A549 (cell line): ENCODE results near the gene SRRM2. TPM values are rescaled to one million over a fixed set of nuclear protein-coding genes. Genes with fewer than 3 reads are reported as not detected.

Experiments
- ATAC-seq, 2 experiments: fragments of 200-7000 bp in 1 of 2; fragments of >200 bp in 1 of 2; cut with Nextera tagmentation in 1 of 2; cut with Tn5 transposase in 1 of 2; 3 replicates each; pipeline versions ENCODE4 v1.8.0 to v1.9.1; 2018 to 2020; ENCODE audit warnings: mild to moderate bottlenecking in 1 of 2, moderate library complexity in 1 of 2
- CTCF ChIA-PET: fragments of 300-600 bp; sonication (Branson Sonifier 250); formaldehyde crosslinking; extraction: SDS; loops from one replicate; lab custom pipeline; 2021; ENCODE audit warnings: antibody characterized with exemption, inconsistent platforms; lab: Yijun Ruan, JAX
- POLR2A ChIA-PET: fragments of 350-600 bp; formaldehyde crosslinking; extraction: SDS; loops from one replicate; lab custom pipeline; 2021; ENCODE audit warnings: antibody characterized with exemption, inconsistent platforms; lab: Yijun Ruan, JAX
- DNase-seq, 2 experiments: peaks; one replicate each; pipeline versions ENCODE4 v3.0.0 to v3.0.0-alpha.2; 2011 to 2016; ENCODE audit warnings: low read depth in 1 of 2, low spot score in 1 of 2
- FAIRE-seq: peaks from 2 replicates; lab custom pipeline; 2011; peaks lifted over from hg19 to GRCh38; lab: Jason Lieb, UNC
- H3K27ac ChIP-seq, 2 experiments: fragments of >200 bp; sonication (Bioruptor Twin); formaldehyde crosslinking; 3 replicates each; pipeline ENCODE4 v1.5.1; 2016 to 2017
- H3K4me1 ChIP-seq: fragments of >200 bp; sonication (Bioruptor Twin); formaldehyde crosslinking; 3 replicates; pipeline ENCODE4 v1.6.1; 2016
- H3K4me2 ChIP-seq: fragments of >200 bp; sonication (Bioruptor Twin); formaldehyde crosslinking; 3 replicates; pipeline ENCODE4 v1.6.1; 2016
- H3K4me3 ChIP-seq: fragments of >200 bp; sonication (Bioruptor Twin); formaldehyde crosslinking; 3 replicates; pipeline ENCODE4 v1.5.1; 2016
- H3K9me3 ChIP-seq: fragments of >200 bp; sonication (Bioruptor Twin); formaldehyde crosslinking; 3 replicates; pipeline ENCODE4 v1.6.1; 2016
- ATOH8 ChIP-seq: fragments of 250-450 bp; sonication (Bioruptor Pico); IDR thresholded peaks from 2 replicates; pipeline ENCODE4 v1.5.0; 2020; ENCODE audit warnings: low read depth, mild to moderate bottlenecking, moderate library complexity
- BCL3 ChIP-seq: fragments of >200 bp; sonication (Bioruptor Twin); formaldehyde crosslinking; IDR thresholded peaks from 3 replicates; pipeline ENCODE4 v1.6.1; 2016
- BHLHE40 ChIP-seq: IDR thresholded peaks from 2 replicates; pipeline ENCODE4 v1.6.1; 2012; ENCODE audit warnings: low read depth, low read length, inconsistent platforms
- E2F6 ChIP-seq: IDR thresholded peaks from 2 replicates; pipeline ENCODE4 v1.6.1; 2012; ENCODE audit warnings: low read depth, borderline replicate concordance
- EHF ChIP-seq: fragments of 250-450 bp; sonication (Bioruptor Pico); IDR thresholded peaks from 2 replicates; pipeline ENCODE4 v1.5.0; 2020; ENCODE audit warnings: mild to moderate bottlenecking
- FOSB ChIP-seq: fragments of 250-450 bp; sonication (Bioruptor Pico); IDR thresholded peaks from 2 replicates; pipeline ENCODE4 v1.5.0; 2020; ENCODE audit warnings: mild to moderate bottlenecking, moderate library complexity
- FOSL2 ChIP-seq, 2 experiments: fragments of 450-650 bp in 1 of 2; fragments of >200 bp in 1 of 2; sonication (Bioruptor Twin) in 1 of 2; formaldehyde crosslinking; IDR thresholded peaks; 2 replicates each; pipeline versions ENCODE4 v1.5.0 to v1.6.1; 2016 to 2020; ENCODE audit warnings: mild to moderate bottlenecking in 1 of 2, moderate library complexity in 1 of 2
- HDAC2 ChIP-seq: fragments of 200-600 bp; sonication (generic); IDR thresholded peaks from 2 replicates; pipeline ENCODE4 v1.6.1; 2016
- HEYL ChIP-seq: fragments of 250-450 bp; sonication (Bioruptor Pico); IDR thresholded peaks from 2 replicates; pipeline ENCODE4 v1.8.0; 2021; ENCODE audit warnings: mild to moderate bottlenecking, moderate library complexity
- HOXA7 ChIP-seq: fragments of 250-450 bp; sonication (Bioruptor Pico); IDR thresholded peaks from 2 replicates; pipeline ENCODE4 v1.5.0; 2020; ENCODE audit warnings: mild to moderate bottlenecking, moderate library complexity
- HOXB13 ChIP-seq: fragments of 250-450 bp; sonication (Bioruptor Pico); IDR thresholded peaks from 2 replicates; pipeline ENCODE4 v1.5.0; 2020; ENCODE audit warnings: low read depth, mild to moderate bottlenecking, moderate library complexity
- HOXB5 ChIP-seq: fragments of 250-450 bp; sonication (Bioruptor Pico); IDR thresholded peaks from 2 replicates; pipeline ENCODE4 v1.5.0; 2020; ENCODE audit warnings: mild to moderate bottlenecking, moderate library complexity
- JUN ChIP-seq, 2 experiments: fragments of >200 bp; sonication (Bioruptor Twin); formaldehyde crosslinking; IDR thresholded peaks; 2 replicates in 1 of 2; 3 replicates in 1 of 2; pipeline ENCODE4 v1.6.1; 2016 to 2017
- KDM5A ChIP-seq: fragments of 200-600 bp; sonication (generic); IDR thresholded peaks from 2 replicates; pipeline ENCODE4 v1.6.1; 2016; ENCODE audit warnings: antibody characterized with exemption, mild to moderate bottlenecking
- MAFK ChIP-seq: fragments of 450-650 bp; IDR thresholded peaks from 2 replicates; pipeline ENCODE4 v1.6.1; 2014; ENCODE audit not compliant: partially characterized antibody
- MAX ChIP-seq: IDR thresholded peaks from 2 replicates; pipeline ENCODE4 v1.6.1; 2012
- MYC ChIP-seq: IDR thresholded peaks from 2 replicates; pipeline ENCODE4 v1.6.1; 2012; ENCODE audit warnings: mild to moderate bottlenecking, inconsistent platforms, low read length, improper control_type of control experiment, borderline replicate concordance
- NFE2L2 ChIP-seq: fragments of 150-350 bp; conservative IDR thresholded peaks from 2 replicates; pipeline ENCODE4 v1.6.1; 2014; ENCODE audit warnings: low read length
- NPAS2 ChIP-seq: fragments of 250-450 bp; sonication (Bioruptor Pico); IDR thresholded peaks from 2 replicates; pipeline ENCODE4 v1.8.0; 2022; ENCODE audit warnings: mild to moderate bottlenecking, moderate library complexity, borderline replicate concordance
- NR3C1 ChIP-seq: fragments of >200 bp; sonication (Bioruptor Twin); formaldehyde crosslinking; IDR thresholded peaks from 3 replicates; pipeline ENCODE4 v1.6.1; 2017
- PBX3 ChIP-seq: IDR thresholded peaks from 2 replicates; pipeline ENCODE4 v1.6.1; 2012
- PHF8 ChIP-seq: fragments of 200-600 bp; sonication (generic); IDR thresholded peaks from 2 replicates; pipeline ENCODE4 v1.6.1; 2016; ENCODE audit warnings: low read depth, mild to moderate bottlenecking, antibody characterized with exemption, moderate library complexity, borderline replicate concordance
- POLR2A ChIP-seq: IDR thresholded peaks from 2 replicates; pipeline ENCODE4 v1.6.1; 2012; ENCODE audit warnings: mild to moderate bottlenecking, low read length
- REST ChIP-seq: fragments of 200-600 bp; sonication (generic); IDR thresholded peaks from 2 replicates; pipeline ENCODE4 v1.6.1; 2016; ENCODE audit warnings: antibody characterized with exemption, mild to moderate bottlenecking, moderate library complexity
- SMC3 ChIP-seq: fragments of >200 bp; sonication (Bioruptor Twin); formaldehyde crosslinking; IDR thresholded peaks from 3 replicates; pipeline ENCODE4 v1.6.1; 2018; ENCODE audit warnings: inconsistent platforms
- TFCP2L1 ChIP-seq: fragments of 250-450 bp; sonication (Bioruptor Pico); IDR thresholded peaks from 2 replicates; pipeline ENCODE4 v1.5.0; 2021; ENCODE audit warnings: mild to moderate bottlenecking
- TP53 ChIP-seq: fragments of 250-450 bp; sonication (Bioruptor Pico); IDR thresholded peaks from 2 replicates; pipeline ENCODE4 v1.5.0; 2021; ENCODE audit warnings: mild to moderate bottlenecking, moderate library complexity
- USF2 ChIP-seq: fragments of 450-650 bp; IDR thresholded peaks from 2 replicates; pipeline ENCODE4 v1.6.1; 2014; ENCODE audit warnings: antibody characterized with exemption
- ZC3H11A ChIP-seq: fragments of 450-650 bp; IDR thresholded peaks from 2 replicates; pipeline ENCODE4 v1.6.1; 2014; ENCODE audit warnings: antibody characterized with exemption, mild to moderate bottlenecking
- ZFP36 ChIP-seq: fragments of 450-650 bp; IDR thresholded peaks from 2 replicates; pipeline ENCODE4 v1.6.1; 2014; ENCODE audit warnings: borderline replicate concordance; ENCODE audit not compliant: partially characterized antibody
- WGBS: methylation state at CpG from one replicate; pipeline ENCODE4 v1.1.6; 2017; ENCODE audit errors: missing lambda C conversion rate; 5-methylcytosine and 5-hydroxymethylcytosine counted together
- polyA minus RNA-seq: library from RNA; depleted of rRNA, polyadenylated mRNA; stranded (reverse); fragments of >200 nt; gene quantifications from 2 replicates; pipeline ENCODE4 v1.2.3, GENCODE V29; 2011; rRNA and poly(A)+ RNA removed
- polyA plus RNA-seq, 4 experiments: library from polyadenylated mRNA; depleted of rRNA in 3 of 4; stranded (reverse); fragments of >200 nt; fragmentation: RNase III in 1 of 4; extraction: RNeasy Plus Mini Kit Qiagen cat#74134 plus additional on column Dnase treatment in 1 of 4; gene quantifications; 2 replicates in 3 of 4; 3 replicates in 1 of 4; pipeline ENCODE4 v1.2.3, GENCODE V29; 2011 to 2017

The SRRM2 gene
- 167 and 231 TPM in 2 replicates for polyA plus RNA-seq (2011; rRNA removed)
- 245 and 313 TPM in 2 replicates for polyA plus RNA-seq (2012; cell fraction: cytosol; rRNA removed)
- 1,999 and 2,227 TPM in 2 replicates for polyA plus RNA-seq (2012; cell fraction: nucleus; rRNA removed)
- 473 to 527 TPM (median 512 TPM) in 3 replicates for polyA plus RNA-seq (2017; fragmentation: RNase III; extraction: RNeasy Plus Mini Kit Qiagen cat#74134 plus additional on column Dnase treatment)
- 211 and 257 TPM in 2 replicates for polyA minus RNA-seq

GRCh38 chr16:2752035-2752849 is at the start of gene SRRM2:
Gene SRRM2 (plus strand): TSS chr16:2752638. CDS start chr16:2756365, 3,727 bp downstream.
- H3K9me3 ChIP-seq: peaks cover 5% of the 10 kb centered on the region; the same call in 1 of the 3 replicates
- peak within 1 kb of the TSS; percentile 75 for H3K4me3 ChIP-seq
- ATAC-seq (peak; percentile 92), DNase-seq (peak; percentile 96 to 98), FAIRE-seq (no peak)
- under 1% methylated on average over 38 of the region's 99 CpGs for WGBS
- peak within 1 kb of the TSS; percentile 98 to 100 for H3K27ac ChIP-seq
- ChIA-PET CTCF (interaction anchor here (0.6 to 2.2 kb wide), 6 partner anchors 12 to 116 kb away, joined by 3 to 9 read pairs (median 5); no protein-coding TSS in a partner anchor), POLR2A (interaction anchor here (0.6 to 1.7 kb wide), 12 partner anchors 11 to 153 kb away, joined by 3 to 13 read pairs (median 4); partner anchors contain the start of genes FLYWCH2, KCTD5 and PRSS27)
- H3K4me1 ChIP-seq: peaks cover 33% of the 10 kb centered on the region
- H3K4me2 ChIP-seq: peak within 1 kb of the TSS; percentile 94
- TF ChIP-seq MYC: peak; percentile 28; the same call in 1 of the 2 replicates
- TF ChIP-seq FOSB (CRISPR knock-in tag): no peak
- peak; percentile 92 for TF ChIP-seq MAFK
- no peak for TF ChIP-seq PBX3
- peak; percentile 89 for TF ChIP-seq PHF8
- peak; percentile 92 for TF ChIP-seq HEYL
- TF ChIP-seq E2F6: peak; percentile 90
- TF ChIP-seq MAX: peak; percentile 91; the same call in 1 of the 2 replicates
- peak; percentile 84; the same call in 2 of the 3 replicates for TF ChIP-seq BCL3
- TF ChIP-seq ZC3H11A: no peak
- 0 out of 2 replicates have a peak, but pooled peaks have one; percentile 26 for TF ChIP-seq TFCP2L1 (CRISPR knock-in tag)
- peak; percentile 96 for TF ChIP-seq HOXB13 (CRISPR knock-in tag)
- TF ChIP-seq REST: 0 out of 2 replicates have a peak, but pooled peaks have one; percentile 5
- no peak for TF ChIP-seq ZFP36
- TF ChIP-seq NR3C1: no peak
- TF ChIP-seq JUN (IDR thresholded peaks at IDR 0.05): peak; percentile 19 to 96; a peak in 3 of 5 replicates
- no peak for TF ChIP-seq KDM5A
- peak; percentile 91 for TF ChIP-seq ATOH8 (CRISPR knock-in tag)
- TF ChIP-seq EHF: peak; percentile 92; the same call in 1 of the 2 replicates
- TF ChIP-seq NFE2L2: no peak
- TF ChIP-seq USF2: no peak
- peak; percentile 70 for TF ChIP-seq POLR2A
- no peak for TF ChIP-seq HOXA7
- TF ChIP-seq TP53 (CRISPR knock-in tag): peak; percentile 89; the same call in 1 of the 2 replicates
- TF ChIP-seq HDAC2: peak; percentile 36; the same call in 1 of the 2 replicates
- peak; percentile 95 for TF ChIP-seq HOXB5
- no peak for TF ChIP-seq BHLHE40
- TF ChIP-seq NPAS2 (CRISPR knock-in tag): no peak
- TF ChIP-seq SMC3: 0 out of 3 replicates have a peak, but pooled peaks have one; percentile 15
- no peak for TF ChIP-seq FOSL2 (IDR thresholded peaks at IDR 0.05)
- 0 out of 2 replicates have a peak, but pooled peaks have one; percentile 21 for TF ChIP-seq FOSL2 (CRISPR knock-in tag; IDR thresholded peaks at IDR 0.05)
